ENCODE results near the gene PFDN4. TPM values are rescaled to one million over a fixed set of nuclear protein-coding genes. Genes with fewer than 3 reads are reported as not detected.

PFDN4 gene
- total RNA-seq, 1 experiment from 2014 or later, result 246 TPM

GRCh38 chr20:54173653-54174456 lies 34.0 kb upstream of the PFDN4 start, which contains the start of gene CYP24A1:
CYP24A1 (minus strand) TSS chr20:54173986; CDS start chr20:54173579, 407 bp downstream.
- DNase-seq (ENCODE audit: low read depth), result peak; percentile 82

- peak; percentile 78 for DNase-seq (ENCODE audit: low read depth)
Observed at GRCh38 chr20:54174457-54175175, 33.3 kb upstream of the PFDN4 start.

GRCh38 chr20:54176610-54177009 lies 31.3 kb upstream of the PFDN4 start:
- peak; percentile 88 for DNase-seq (ENCODE audit: low read depth)

- no peak for DNase-seq (ENCODE audit: low read depth)
Observed at GRCh38 chr20:54177378-54177777, 30.5 kb upstream of the PFDN4 start.

- no peak for DNase-seq (ENCODE audit: low read depth)
Observed at GRCh38 chr20:54178256-54178655, 29.6 kb upstream of the PFDN4 start.

GRCh38 chr20:54179946-54180345 lies 27.9 kb upstream of the PFDN4 start:
- DNase-seq (ENCODE audit: low read depth), result no peak

- no peak for DNase-seq (ENCODE audit: low read depth)
Observed at GRCh38 chr20:54180931-54181330, 27.0 kb upstream of the PFDN4 start.

- DNase-seq (ENCODE audit: low read depth), result no peak
Observed at GRCh38 chr20:54184071-54184470, 23.8 kb upstream of the PFDN4 start.

GRCh38 chr20:54184904-54185626 lies 22.8 kb upstream of the PFDN4 start:
- no peak for DNase-seq (ENCODE audit: low read depth)

- DNase-seq (ENCODE audit: low read depth), result no peak
Observed at GRCh38 chr20:54188132-54188849, 19.6 kb upstream of the PFDN4 start.

- DNase-seq (ENCODE audit: low read depth), result no peak
Observed at GRCh38 chr20:54189630-54190029, 18.3 kb upstream of the PFDN4 start.

GRCh38 chr20:54190217-54190616 lies 17.7 kb upstream of the PFDN4 start:
- DNase-seq (ENCODE audit: low read depth), result no peak

GRCh38 chr20:54193817-54194216 lies 14.1 kb upstream of the PFDN4 start:
- no peak for DNase-seq (ENCODE audit: low read depth)

GRCh38 chr20:54194724-54195438 lies 13.0 kb upstream of the PFDN4 start:
- DNase-seq (ENCODE audit: low read depth), result peak; percentile 74

- peak; percentile 23 for DNase-seq (ENCODE audit: low read depth)
Observed at GRCh38 chr20:54195483-54196472, 12.1 kb upstream of the PFDN4 start.

GRCh38 chr20:54197621-54198604 lies 10.0 kb upstream of the PFDN4 start:
- DNase-seq (ENCODE audit: low read depth), result peak; percentile 89

- no peak for DNase-seq (ENCODE audit: low read depth)
Observed at GRCh38 chr20:54199283-54199682, 8.6 kb upstream of the PFDN4 start.

GRCh38 chr20:54199721-54200176 lies 8.1 kb upstream of the PFDN4 start:
- DNase-seq (ENCODE audit: low read depth), result peak; percentile 81
